ENCODE results near the gene HDAC8. TPM values are rescaled to one million over a fixed set of nuclear protein-coding genes. Genes with fewer than 3 reads are reported as not detected.

HDAC8 gene
- total RNA-seq, 4 donors from 2014 or later, result 28.7 to 33.9 (median 30.0) TPM

DNA sequence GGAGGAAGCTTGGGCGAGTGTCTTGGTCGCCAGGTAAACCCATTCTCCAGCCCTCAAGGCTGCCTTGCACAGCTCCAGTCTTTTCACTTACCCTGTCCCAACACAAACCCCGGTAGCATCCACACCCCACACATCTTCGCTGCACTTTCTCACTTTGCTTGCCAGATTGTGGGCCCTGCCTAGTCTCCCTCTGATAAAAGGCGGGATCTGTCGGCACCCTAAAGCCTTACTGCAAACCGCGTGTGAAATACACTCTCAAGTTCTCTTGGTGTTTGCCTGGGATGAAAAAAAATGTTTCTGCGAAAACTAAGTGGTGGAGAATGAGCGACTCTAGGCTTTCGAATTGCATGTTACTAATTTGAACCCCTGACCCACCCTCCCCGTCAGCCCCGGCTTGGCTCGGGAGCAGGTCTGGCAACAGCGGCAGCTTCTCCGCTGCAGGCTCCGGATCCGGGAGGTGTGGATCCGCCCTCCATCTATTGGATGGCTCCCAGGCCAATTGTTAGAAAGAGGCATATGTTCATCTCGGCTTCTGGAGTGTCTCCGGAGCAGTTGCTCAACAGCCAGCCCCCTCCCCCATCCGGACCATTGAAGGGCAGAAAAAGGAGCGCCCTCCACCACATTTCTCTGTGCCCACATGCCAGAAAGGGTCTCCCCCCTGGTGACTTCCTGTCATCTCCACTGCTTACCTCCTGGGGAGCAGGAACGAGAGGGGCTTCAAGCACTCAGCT, 263.9 kb downstream of the HDAC8 start:
- Histone ChIP-seq H3K27me3 (peaks cover 0 to 84% of the 10 kb centered on the region in 2 donors), H3K4me1 (peaks cover 0 to 38% (median 6%) of the 10 kb centered on the region in 4 donors)
- peak; percentile 13 to 63 for DNase-seq (ENCODE audit: low spot score in 2 of 2)

DNA sequence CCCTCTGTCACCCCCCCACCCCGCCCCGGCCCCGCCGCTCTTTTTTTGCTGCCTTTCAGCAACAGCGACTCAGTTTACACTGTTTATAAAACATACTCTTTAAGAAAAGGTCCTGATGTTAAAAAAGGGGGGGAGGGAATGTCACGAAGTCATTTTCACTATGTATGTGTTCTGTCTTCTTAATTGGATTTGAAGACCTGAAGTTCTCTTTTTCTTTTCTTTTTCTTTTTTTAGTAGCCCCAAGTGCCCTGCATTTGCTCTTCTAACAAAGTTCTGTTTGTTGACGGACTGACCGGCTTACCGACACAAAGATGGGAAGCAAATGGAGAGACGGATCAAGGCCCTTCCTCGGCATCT, 264.5 kb downstream of the HDAC8 start:
- DNase-seq (ENCODE audit: low spot score in 2 of 2), result no peak
- peaks cover 0 to 38% (median 6%) of the 10 kb centered on the region in 4 donors for H3K4me1 ChIP-seq
- WGBS, 2 donors, result 15 to 26% methylated on average over 10 to 11 of the region's 11 CpGs
- H3K4me3 ChIP-seq, result peak overlapping the region in 2 of 4 donors; percentile 18 to 60
- no peaks in the 10 kb centered on the region for H3K36me3 ChIP-seq
- peaks cover 0 to 86% of the 10 kb centered on the region in 2 donors for H3K27me3 ChIP-seq
- no peak for TF ChIP-seq CTCF (IDR thresholded peaks at IDR 0.05)
- TF ChIP-seq EP300 (IDR thresholded peaks at IDR 0.05), result no peak
- TF ChIP-seq POLR2A (IDR thresholded peaks at IDR 0.05), result no peak
- H3K27ac ChIP-seq, result no peak overlapping the region
- H3K9me3 ChIP-seq, result no peaks in the 10 kb centered on the region

More for the DNA sequence above, 263.9 kb downstream of the HDAC8 start:
- no peaks in the 10 kb centered on the region for H3K9me3 ChIP-seq
- no peaks in the 10 kb centered on the region for H3K36me3 ChIP-seq
- 3 to 16% methylated on average over 14 to 24 of the region's 24 CpGs for WGBS, 2 donors
- TF ChIP-seq POLR2A (IDR thresholded peaks at IDR 0.05) (no peak), EP300 (IDR thresholded peaks at IDR 0.05) (no peak), CTCF (IDR thresholded peaks at IDR 0.05) (no peak)
- peak overlapping the region in 2 of 4 donors; percentile 18 to 60 for H3K4me3 ChIP-seq
- no peak overlapping the region for H3K27ac ChIP-seq

- no peak for DNase-seq (ENCODE audit: low spot score in 2 of 2)
- WGBS, 2 donors, result 0 to 21% methylated on average over 4 to 17 of the region's 17 CpGs
- no peak overlapping the region for H3K27ac ChIP-seq
- H3K27me3 ChIP-seq, result peaks cover 0 to 87% of the 10 kb centered on the region in 2 donors
- TF ChIP-seq EP300 (IDR thresholded peaks at IDR 0.05) (no peak), CTCF (IDR thresholded peaks at IDR 0.05) (no peak), POLR2A (IDR thresholded peaks at IDR 0.05) (no peak)
- H3K36me3 ChIP-seq, result no peaks in the 10 kb centered on the region
- peak overlapping the region in 3 of 4 donors; percentile 47 to 60 (median 50) for H3K4me3 ChIP-seq
- no peaks in the 10 kb centered on the region for H3K9me3 ChIP-seq
- H3K4me1 ChIP-seq, result peaks cover 0 to 38% (median 6%) of the 10 kb centered on the region in 4 donors
Observed at GRCh38 chrX:72307646-72308051, 265.0 kb downstream of the HDAC8 start.

DNA sequence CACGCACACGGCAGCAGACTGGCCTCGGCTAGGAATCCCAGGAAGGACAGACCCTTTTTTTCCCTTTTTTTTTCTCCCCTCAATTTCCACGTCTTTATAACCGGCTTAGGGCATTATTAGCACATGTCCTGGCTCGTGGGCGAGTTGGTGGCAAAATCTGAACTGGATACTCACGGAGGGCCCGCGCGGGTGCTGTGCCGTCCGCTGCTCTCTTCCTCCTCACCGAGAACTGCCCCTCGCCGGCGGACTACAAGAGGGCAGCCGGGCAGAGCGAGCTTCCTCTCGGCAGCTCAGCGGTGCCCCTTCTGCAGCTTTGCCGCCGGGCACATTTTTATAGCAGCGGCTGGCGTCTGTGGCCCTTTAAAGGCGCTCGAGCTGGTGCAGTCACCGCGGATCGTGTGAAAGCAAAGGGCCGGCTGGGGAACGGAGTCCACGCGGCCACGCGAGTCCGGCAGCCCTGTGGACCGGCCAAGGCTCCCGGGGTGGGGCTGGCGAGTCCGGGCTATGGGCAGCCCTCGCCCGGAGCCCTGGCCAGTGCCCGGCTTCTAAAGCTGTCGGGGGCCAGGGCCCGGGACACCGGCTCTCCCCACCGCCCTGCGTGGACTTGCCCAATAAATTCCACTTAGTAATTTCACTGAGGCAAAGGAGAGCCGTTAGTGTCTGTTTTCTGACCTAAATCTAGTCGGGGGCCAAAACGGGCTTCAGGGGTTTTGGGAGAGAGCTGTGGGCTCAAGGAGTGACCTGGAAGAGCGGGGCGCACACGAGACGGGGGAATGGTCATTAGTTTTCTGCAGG, 265.6 kb downstream of the HDAC8 start:
- Histone ChIP-seq H3K27ac (no peak overlapping the region), H3K27me3 (peaks cover 0 to 87% of the 10 kb centered on the region in 2 donors), H3K36me3 (no peaks in the 10 kb centered on the region), H3K9me3 (no peaks in the 10 kb centered on the region), H3K4me3 (peak overlapping the region; percentile 33 to 60 (median 48)), H3K4me1 (peaks cover 0 to 38% (median 6%) of the 10 kb centered on the region in 4 donors)
- peak; percentile 38 to 40 for DNase-seq (ENCODE audit: low spot score in 2 of 2)
- 0 to 14% methylated on average over 20 to 45 of the region's 56 CpGs for WGBS, 2 donors
- TF ChIP-seq POLR2A (IDR thresholded peaks at IDR 0.05) (no peak), CTCF (IDR thresholded peaks at IDR 0.05) (no peak), EP300 (IDR thresholded peaks at IDR 0.05) (peak in 1 of 2 donors; percentile 31)

Data from tibial nerve (tissue), 4 donors.